ENCODE measurements around the gene CRABP1. TPM values are rescaled to one million over a fixed set of nuclear protein-coding genes. Genes with fewer than 3 reads are reported as not detected.
"Not testable (repeated sequence)": the region's sequence is repeated elsewhere in the genome, so short reads cannot be mapped to it uniquely, and the experiment has no call there.

The CRABP1 gene
- total RNA-seq, 4 donors from 2014 or later: 0.84 to 8.9 (median 2.0) TPM; not detected in 1

GRCh38 chr15:78374436-78375393 is 34.6 kb downstream of the CRABP1 start:
- TF ChIP-seq CTCF (IDR thresholded peaks at IDR 0.05): no peak
- TF ChIP-seq POLR2A (IDR thresholded peaks at IDR 0.05): no peak

DNA sequence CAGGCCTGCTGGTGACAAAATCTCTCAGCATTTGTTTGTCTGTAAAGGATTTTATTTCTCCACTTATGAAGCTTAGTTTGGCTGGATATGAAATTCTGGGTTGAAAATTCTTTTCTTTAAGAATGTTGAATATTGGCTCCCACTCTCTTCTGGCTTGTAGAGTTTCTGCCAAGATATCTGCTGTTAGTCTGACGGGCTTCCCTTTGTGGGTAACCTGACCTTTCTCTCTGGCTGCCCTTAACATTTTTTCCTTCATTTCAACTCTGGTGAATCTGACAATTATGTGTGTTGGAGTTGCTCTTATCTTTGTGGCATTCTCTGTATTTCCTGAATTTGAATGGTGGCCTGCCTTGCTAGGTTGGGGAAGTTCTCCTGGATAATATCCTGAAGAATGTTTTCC is 40.0 kb downstream of the CRABP1 start:
- DNase-seq (ENCODE audit: low spot score in 2 of 2); intact Hi-C loops (cut with DNase I; ENCODE audit: low total_unique reads); H3K4me3 ChIP-seq (ENCODE audit: low read depth, poor library complexity, severe bottlenecking): not testable (repeated sequence)
- 78 to 82% methylated on average over 1 of the region's 1 CpG for WGBS, 2 donors

More at GRCh38 chr15:78374436-78375393, 34.6 kb downstream of the CRABP1 start:
- WGBS, 2 donors: 66 to 67% methylated on average over 14 of the region's 14 CpGs
- intact Hi-C loops (cut with DNase I; ENCODE audit: low total_unique reads): no loop called here
- no peak overlapping the region for H3K4me3 ChIP-seq (ENCODE audit: low read depth, poor library complexity, severe bottlenecking)
- peak in 1 of 2 donors; percentile 81 for DNase-seq (ENCODE audit: low spot score in 2 of 2)

DNA sequence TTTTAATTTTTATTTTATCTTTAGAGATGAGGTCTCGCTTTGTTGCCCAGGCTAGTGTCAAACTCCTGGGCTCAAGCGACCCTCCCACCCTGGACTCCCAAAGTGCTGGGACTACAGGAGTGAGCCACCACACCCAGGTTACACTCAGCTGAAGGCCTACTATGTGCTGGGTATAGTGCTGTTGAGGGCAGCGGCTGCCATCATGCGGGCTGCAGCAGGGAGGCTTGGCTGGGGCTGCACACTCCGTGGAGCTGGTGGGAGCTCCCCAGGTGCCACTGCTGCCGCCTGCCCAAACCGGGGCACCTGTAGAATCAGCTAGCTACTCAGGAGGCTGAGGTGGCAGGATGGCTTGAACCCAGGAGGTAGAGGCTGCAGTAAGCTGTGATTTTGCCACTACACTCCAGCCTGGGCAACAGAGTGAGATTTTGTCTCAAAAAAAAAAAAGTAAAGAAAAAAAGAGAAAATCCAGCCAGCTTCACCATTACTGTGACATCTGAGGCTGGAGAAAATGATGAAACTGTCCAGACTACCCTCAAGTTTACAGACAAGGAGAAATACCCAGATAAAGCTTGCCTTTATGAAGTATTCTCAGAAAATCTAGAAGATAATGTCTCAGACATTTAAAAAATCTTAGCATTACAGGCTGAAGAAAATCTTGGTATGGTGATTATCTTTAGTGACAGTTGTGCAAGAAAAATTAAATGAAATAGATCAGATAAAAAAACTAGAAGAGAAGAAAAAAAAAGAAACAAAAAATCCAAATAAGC is 42.1 kb downstream of the CRABP1 start:
- no peak overlapping the region for H3K4me3 ChIP-seq (ENCODE audit: low read depth, poor library complexity, severe bottlenecking)
- TF ChIP-seq CTCF (IDR thresholded peaks at IDR 0.05): no peak
- TF ChIP-seq POLR2A (IDR thresholded peaks at IDR 0.05): no peak
- 80 to 91% methylated on average over 7 of the region's 7 CpGs for WGBS, 2 donors
- peak in 1 of 2 donors; percentile 42 for DNase-seq (ENCODE audit: low spot score in 2 of 2)
- intact Hi-C loops (cut with DNase I; ENCODE audit: low total_unique reads): no loop called here

GRCh38 chr15:78384651-78385050 is 44.5 kb downstream of the CRABP1 start:
- H3K4me3 ChIP-seq (ENCODE audit: low read depth, poor library complexity, severe bottlenecking): no peak overlapping the region
- DNase-seq (ENCODE audit: low spot score in 2 of 2): peak in 1 of 2 donors; percentile 60
- no peak for TF ChIP-seq CTCF (IDR thresholded peaks at IDR 0.05)
- TF ChIP-seq POLR2A (IDR thresholded peaks at IDR 0.05): no peak
- intact Hi-C loops (cut with DNase I; ENCODE audit: low total_unique reads): no loop called here
- WGBS, 2 donors: 91 to 97% methylated on average over 7 of the region's 7 CpGs

DNA sequence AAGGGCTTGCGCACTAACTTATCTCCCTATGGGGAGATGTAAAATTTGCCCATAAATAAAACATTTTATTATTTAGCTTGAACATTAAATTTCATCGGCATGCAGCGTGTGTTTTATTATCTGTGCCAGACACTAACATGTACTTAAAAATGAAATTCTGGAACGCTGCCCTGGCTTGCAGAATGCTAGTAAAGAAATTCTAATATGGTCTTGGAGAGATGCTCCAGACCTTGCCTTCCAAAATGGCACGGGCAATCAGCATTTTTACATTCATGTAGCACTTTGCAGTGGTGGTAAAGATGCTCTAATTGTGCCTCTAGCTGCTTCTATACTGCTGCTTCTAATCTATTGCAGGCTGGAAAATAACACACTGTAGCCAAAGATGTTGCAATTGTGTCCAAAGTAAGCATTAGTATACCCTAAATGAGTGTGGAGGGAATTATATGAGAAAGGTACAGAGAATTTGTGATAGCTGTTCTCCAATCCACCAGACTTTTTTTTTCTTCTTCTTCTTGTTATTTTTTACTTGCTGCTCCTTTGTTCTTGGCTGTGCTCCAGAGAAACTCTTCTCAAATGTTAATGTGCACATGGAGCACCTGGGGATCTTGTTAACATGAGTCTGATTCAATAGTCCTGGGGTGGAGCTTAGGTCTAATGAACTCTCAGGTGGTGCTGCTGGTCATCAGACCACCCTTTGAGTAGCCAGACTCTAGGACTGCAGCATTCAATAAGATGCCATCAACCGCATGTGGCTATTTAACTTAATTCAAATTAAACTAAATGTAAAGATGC is 47.3 kb downstream of the CRABP1 start:
- WGBS, 2 donors: 40 to 59% methylated on average over 6 of the region's 6 CpGs
- no peak for TF ChIP-seq POLR2A (IDR thresholded peaks at IDR 0.05)
- no peak for TF ChIP-seq CTCF (IDR thresholded peaks at IDR 0.05)
- no peak overlapping the region for H3K4me3 ChIP-seq (ENCODE audit: low read depth, poor library complexity, severe bottlenecking)
- intact Hi-C loops (cut with DNase I; ENCODE audit: low total_unique reads): no loop called here
- peak in 1 of 2 donors; percentile 7 for DNase-seq (ENCODE audit: low spot score in 2 of 2)

All from lower leg skin (tissue), 4 donors.